Measurements from ENCODE around the gene TECRL.

TECRL gene

GRCh38 chr4:64326507-64326906, 82.7 kb downstream of the TECRL start:
- DNase-seq (ENCODE audit: low read depth) = no peak

DNA sequence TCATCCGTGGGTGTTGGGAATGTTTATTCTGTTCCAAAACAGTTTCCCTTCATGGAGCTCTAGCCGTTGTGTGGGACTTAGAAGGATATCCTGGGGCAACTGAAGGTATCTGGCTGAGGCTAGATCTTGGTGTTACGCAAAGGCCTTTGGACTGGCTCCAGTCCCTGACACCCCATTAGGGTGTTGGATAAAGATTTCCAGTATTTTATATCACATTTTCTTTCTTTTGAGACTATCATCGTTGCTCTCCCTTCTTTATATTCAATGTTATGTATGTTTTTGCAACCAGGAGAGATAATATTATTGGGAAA, 103.0 kb downstream of the TECRL start:
- no peak for DNase-seq (ENCODE audit: low read depth)

GRCh38 chr4:64305565-64306254, 103.5 kb downstream of the TECRL start:
- no peak for DNase-seq (ENCODE audit: low read depth)

GRCh38 chr4:64272432-64272831, 136.8 kb downstream of the TECRL start:
- DNase-seq (ENCODE audit: low read depth) = no peak

GRCh38 chr4:64271601-64272081, 137.6 kb downstream of the TECRL start:
- DNase-seq (ENCODE audit: low read depth) = no peak

GRCh38 chr4:64266669-64267068, 142.6 kb downstream of the TECRL start:
- DNase-seq (ENCODE audit: low read depth) = no peak

DNA sequence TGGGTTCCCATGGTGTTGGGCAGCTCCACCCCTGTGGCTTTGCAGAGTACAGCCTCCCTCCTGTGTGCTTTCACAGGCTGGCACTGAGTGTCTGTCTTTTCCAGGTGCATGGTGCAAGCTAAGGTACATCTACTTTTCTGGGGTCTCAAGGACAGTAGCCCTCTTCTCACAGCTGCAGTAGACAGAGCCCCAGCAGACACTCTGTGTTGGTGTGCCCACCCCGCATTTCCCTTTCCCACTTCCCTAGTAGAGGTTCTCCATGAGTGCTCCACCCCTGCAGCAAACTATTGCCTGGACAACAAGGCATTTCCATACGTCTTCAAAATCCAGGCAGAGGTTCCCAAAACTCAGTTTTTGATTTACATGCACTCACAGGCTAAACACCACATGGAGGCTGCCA, 143.0 kb downstream of the TECRL start:
- DNase-seq (ENCODE audit: low read depth) = no peak

DNA sequence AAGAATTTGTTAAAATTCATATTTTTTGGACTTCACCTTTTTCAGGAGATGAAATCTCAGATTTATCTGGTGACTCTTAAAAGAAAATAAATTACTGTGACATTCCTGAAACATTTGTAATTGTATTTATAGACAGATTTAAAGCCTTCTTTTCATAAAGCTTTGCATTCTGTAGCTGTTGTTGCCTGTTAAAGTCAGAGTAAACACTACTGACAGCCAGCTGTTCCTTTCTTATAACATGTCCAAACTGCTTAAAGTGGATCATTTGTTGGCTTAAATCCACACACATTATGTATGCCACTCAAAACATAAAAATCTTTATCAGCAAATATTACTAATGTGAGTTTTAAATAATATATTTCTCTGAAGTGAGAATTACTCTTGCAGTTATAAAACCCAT, 157.5 kb downstream of the TECRL start:
- no peak for DNase-seq (ENCODE audit: low read depth)

DNA sequence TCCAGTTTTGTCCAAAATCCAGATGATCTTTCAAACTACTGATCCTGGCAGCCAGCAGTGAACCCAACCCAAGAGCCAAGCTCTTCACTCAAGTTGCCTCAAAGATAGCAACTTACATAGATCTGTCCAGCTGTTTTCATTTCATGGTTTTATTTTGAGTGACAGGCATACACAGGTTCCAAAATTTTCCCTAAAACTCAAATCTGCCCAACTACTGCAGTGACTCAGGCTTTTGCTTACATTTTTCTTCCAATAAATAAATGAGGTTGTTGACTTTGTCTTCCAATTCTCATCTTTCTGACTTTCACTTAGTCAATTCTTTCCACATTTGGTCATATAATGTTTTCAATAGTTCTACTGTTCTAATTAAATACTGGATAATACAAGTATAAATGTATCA, 158.8 kb downstream of the TECRL start:
- DNase-seq (ENCODE audit: low read depth) = no peak

- DNase-seq (ENCODE audit: low read depth) = no peak
These were observed 159.2 kb downstream of the TECRL start for GRCh38 chr4:64250061-64250460.

GRCh38 chr4:64248186-64248585, 161.1 kb downstream of the TECRL start:
- no peak for DNase-seq (ENCODE audit: low read depth)

- no peak for DNase-seq (ENCODE audit: low read depth)
These were observed 178.4 kb downstream of the TECRL start for GRCh38 chr4:64230709-64231310.
